GM21723 (cell line): ENCODE measurements around the gene ULK3.

Experiments
- ATAC-seq: cut with Tn5 transposase; IDR thresholded peaks from one replicate; pipeline ENCODE4 v1.9.1; 2021; ENCODE audit warnings: mild to moderate bottlenecking, moderate library complexity; ENCODE audit not compliant: unreplicated experiment

ULK3 gene

DNA sequence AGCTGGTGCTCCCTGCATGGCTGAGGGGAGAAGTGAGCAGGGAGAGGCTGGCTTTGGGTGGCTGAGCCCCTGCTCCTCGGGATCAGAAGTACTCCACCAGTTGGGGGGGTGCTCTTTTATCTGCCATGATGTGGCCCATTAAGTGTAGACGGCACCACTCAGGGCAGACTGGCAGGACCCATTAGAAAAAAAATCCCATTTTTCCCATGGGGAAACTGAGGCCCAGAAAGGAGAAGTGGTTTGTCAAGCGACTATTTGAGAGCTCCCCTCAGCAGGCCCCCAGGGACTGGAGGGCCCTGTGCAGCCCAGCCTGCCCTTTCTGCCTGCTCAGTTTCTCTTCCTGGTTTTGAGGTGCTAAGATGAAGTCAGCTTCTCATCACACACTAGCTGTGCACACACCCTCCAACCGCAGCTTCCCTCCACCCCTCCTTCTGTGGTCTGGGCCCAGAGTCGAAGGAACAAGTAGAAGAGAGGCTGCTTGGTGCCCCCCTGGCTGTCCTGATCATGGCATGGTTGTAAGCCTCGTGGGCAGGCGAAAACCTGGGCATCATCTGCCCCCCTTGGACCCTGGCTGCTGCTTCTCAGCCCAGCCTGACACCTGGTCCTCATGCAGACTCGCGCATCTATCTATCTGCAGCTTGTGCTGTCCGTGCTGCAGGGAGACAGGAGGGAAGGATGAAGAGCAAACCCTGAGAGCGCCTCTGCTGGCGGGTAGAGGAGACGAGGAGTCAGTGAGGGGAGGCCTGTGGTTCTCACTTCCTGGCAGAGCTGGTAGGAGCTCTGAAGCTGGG lies 55.5 kb downstream of the ULK3 start:
- peak; percentile 42 for ATAC-seq

DNA sequence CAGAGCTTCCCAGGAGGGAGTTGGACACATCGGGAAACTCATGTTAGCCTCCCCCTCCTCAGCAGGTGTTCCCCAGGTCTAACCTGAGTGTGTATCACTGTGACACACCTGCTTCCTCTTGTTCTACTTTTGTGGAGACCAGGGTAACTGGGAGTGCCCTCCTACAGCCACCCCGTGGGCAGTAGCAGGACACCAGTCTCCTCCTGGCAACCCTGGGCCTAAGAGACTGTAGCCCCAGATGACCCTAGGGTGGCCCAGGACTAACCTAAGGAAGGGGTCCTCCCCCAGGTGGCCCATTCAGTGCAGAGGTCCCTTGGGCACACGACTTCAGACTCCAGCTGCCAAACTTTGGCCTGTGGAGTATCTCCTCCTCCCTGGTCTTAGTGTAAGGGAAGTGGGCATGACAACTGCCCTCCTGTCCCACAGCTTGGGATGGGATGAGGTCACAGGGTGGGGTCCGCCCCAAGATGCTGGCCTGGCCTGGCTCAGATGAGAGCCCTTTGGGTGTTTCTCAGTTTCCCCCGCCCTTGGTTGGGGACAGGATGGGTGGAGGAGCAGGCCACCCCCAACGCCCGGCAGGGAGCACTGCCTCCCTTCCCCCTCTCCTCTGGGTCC lies 56.3 kb downstream of the ULK3 start:
- no peak for ATAC-seq
